ENCODE results near the gene ANAPC4. TPM values are rescaled to one million over a fixed set of nuclear protein-coding genes. Genes with fewer than 3 reads are reported as not detected.
A peak's percentile ranks its signal among the peaks of the same experiment; 100 is the strongest.

The ANAPC4 gene
- total RNA-seq, 2 donors from 2014 or later = 25.7 to 33.9 TPM

DNA sequence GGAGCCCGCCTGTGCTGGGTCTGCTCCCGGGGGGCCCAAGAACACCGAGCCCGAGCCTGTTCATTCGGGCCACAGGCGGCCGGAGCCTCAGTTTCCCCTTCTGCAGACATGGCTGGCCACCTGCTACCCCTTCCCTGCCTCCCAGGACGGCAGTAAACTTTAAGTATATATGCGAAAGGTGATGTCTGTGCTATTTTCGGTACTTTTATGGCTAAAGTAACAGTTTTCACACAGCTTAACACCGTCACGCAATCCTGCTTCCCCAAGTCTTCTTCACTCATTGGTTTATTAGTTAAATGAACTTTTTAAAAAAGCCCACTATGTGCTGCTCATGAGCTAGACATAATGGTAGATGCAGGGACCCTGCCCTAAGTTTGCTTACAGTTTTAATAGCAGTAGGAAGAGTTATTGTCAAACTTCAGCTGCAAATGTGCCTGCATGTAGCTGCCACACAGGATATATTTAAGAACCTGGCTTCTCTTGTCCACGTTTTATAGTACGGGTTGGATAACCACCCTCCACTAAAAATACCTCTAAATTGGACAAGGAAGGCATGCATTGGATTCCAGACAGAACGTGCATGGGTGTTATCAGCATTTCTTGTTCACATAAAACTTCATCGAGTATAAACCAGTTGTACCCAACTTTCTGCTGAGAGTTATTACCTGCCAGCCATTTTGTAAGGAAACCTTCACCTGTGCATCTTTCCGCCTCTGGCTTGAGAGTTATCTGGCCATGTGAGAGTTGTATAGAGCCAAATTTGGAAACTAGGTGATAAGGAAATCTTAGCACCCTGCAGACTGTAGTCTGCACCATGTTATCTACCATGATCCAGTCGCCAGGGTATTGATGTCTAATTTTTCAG lies 741 bp downstream of the ANAPC4 start:
- no peaks in the 10 kb centered on the region for H3K27me3 ChIP-seq
- H3K4me3 ChIP-seq = peak overlapping the region; percentile 83 to 90
- DNase-seq = no peak
- H3K36me3 ChIP-seq (replicated peaks in 1 of 2; ENCODE audit: insufficient read depth in 1 of 2, low read depth in 2 of 2) = peaks cover 0 to 2% of the 10 kb centered on the region in 2 donors
- no peak for TF ChIP-seq CTCF (IDR thresholded peaks at IDR 0.05)
- no peak for TF ChIP-seq POLR2A (IDR thresholded peaks at IDR 0.05)
- H3K27ac ChIP-seq = peak overlapping the region; percentile 65 to 79 (median 74)
- 11% methylated on average over 18 of the region's 18 CpGs for WGBS, 2 donors
- peaks cover 36% of the 10 kb centered on the region for H3K4me1 ChIP-seq
- intact Hi-C loops (cut with DNase I) = no loop called here
- no peak for ATAC-seq
- no peaks in the 10 kb centered on the region for H3K9me3 ChIP-seq

DNA sequence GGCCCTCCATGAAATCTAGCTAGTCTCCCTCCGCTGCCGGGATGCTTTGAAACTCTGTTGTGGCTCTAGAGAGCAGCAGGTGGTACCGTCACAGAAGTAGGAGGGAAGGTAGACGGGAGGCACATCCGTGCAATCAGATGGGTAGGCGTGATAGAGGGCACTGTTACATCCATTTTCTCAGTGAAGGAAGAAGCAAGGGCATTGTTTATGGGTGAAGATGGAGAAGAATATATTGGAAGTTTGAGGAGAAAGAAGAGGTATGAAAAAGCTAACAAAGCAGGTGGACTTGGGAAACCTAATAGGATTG lies 1.3 kb downstream of the ANAPC4 start:
- 91 to 96% methylated on average over 6 of the region's 6 CpGs for WGBS, 2 donors
- no peak for ATAC-seq
- Histone ChIP-seq H3K27ac (no peak overlapping the region), H3K9me3 (no peaks in the 10 kb centered on the region), H3K4me1 (peaks cover 30% of the 10 kb centered on the region), H3K27me3 (no peaks in the 10 kb centered on the region), H3K4me3 (no peak overlapping the region), H3K36me3 (replicated peaks in 1 of 2; ENCODE audit: insufficient read depth in 1 of 2, low read depth in 2 of 2) (peaks cover 0 to 2% of the 10 kb centered on the region in 2 donors)
- no peak for DNase-seq
- intact Hi-C loops (cut with DNase I) = no loop called here
- TF ChIP-seq CTCF (IDR thresholded peaks at IDR 0.05) = no peak
- TF ChIP-seq POLR2A (IDR thresholded peaks at IDR 0.05) = no peak

DNA sequence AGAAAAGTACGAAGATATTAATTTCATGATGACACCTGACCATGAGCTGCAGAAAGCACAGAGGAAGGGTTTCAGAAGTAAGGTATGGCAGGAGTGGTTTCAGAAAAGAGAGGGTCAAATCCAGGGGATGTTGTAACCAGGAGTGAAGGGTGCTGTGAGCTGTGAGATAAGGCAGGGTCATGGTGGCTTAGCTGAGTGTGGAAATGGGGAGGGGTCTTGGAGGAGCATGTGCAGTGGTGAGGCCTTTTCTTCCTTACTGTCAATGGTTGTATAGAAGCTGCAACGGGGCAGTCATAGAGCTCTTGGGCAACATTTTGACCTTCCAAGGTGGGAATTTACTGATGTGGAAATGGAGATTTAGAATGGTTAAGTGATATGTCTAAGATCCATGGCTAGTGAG lies 2.5 kb downstream of the ANAPC4 start:
- peaks cover 24% of the 10 kb centered on the region for H3K4me1 ChIP-seq
- ATAC-seq = no peak
- intact Hi-C loops (cut with DNase I) = no loop called here

GRCh38 chr4:25383647-25384046 lies 6.6 kb downstream of the ANAPC4 start:
- Histone ChIP-seq H3K4me3 (no peak overlapping the region), H3K9me3 (no peaks in the 10 kb centered on the region), H3K27me3 (no peaks in the 10 kb centered on the region), H3K4me1 (peaks cover 3% of the 10 kb centered on the region), H3K36me3 (replicated peaks in 1 of 2; ENCODE audit: insufficient read depth in 1 of 2, low read depth in 2 of 2) (peaks cover 3 to 5% of the 10 kb centered on the region in 2 donors), H3K27ac (no peak overlapping the region)
- TF ChIP-seq CTCF (IDR thresholded peaks at IDR 0.05) = no peak
- DNase-seq (no peak), ATAC-seq (no peak)
- 44 to 62% methylated on average over 2 of the region's 2 CpGs for WGBS, 2 donors
- intact Hi-C loops (cut with DNase I) = no loop called here

More for the DNA sequence above, 2.5 kb downstream of the ANAPC4 start:
- no peak for TF ChIP-seq CTCF (IDR thresholded peaks at IDR 0.05)
- TF ChIP-seq POLR2A (IDR thresholded peaks at IDR 0.05) = no peak
- Histone ChIP-seq H3K27ac (no peak overlapping the region), H3K36me3 (replicated peaks in 1 of 2; ENCODE audit: insufficient read depth in 1 of 2, low read depth in 2 of 2) (peaks cover 3 to 5% of the 10 kb centered on the region in 2 donors), H3K9me3 (no peaks in the 10 kb centered on the region), H3K27me3 (no peaks in the 10 kb centered on the region), H3K4me3 (no peak overlapping the region)
- whole genome bisulfite sequencing, 2 donors = 79 to 85% methylated on average over 2 of the region's 2 CpGs
- no peak for DNase-seq

GRCh38 chr4:25386926-25387325 lies 9.9 kb downstream of the ANAPC4 start:
- TF ChIP-seq POLR2A (IDR thresholded peaks at IDR 0.05) (no peak), CTCF (IDR thresholded peaks at IDR 0.05) (no peak)
- Histone ChIP-seq H3K36me3 (replicated peaks in 1 of 2; ENCODE audit: insufficient read depth in 1 of 2, low read depth in 2 of 2) (peaks cover 5 to 14% of the 10 kb centered on the region in 2 donors), H3K9me3 (no peaks in the 10 kb centered on the region), H3K4me3 (no peak overlapping the region), H3K27ac (no peak overlapping the region), H3K4me1 (no peaks in the 10 kb centered on the region), H3K27me3 (no peaks in the 10 kb centered on the region)
- no peak for DNase-seq
- no peak for ATAC-seq
- WGBS, 2 donors = 88 to 92% methylated on average over 2 of the region's 2 CpGs
- intact Hi-C loops (cut with DNase I) = no loop called here
